Measurements from ENCODE around the gene MAPRE2. TPM values are rescaled to one million over a fixed set of nuclear protein-coding genes. Genes with fewer than 3 reads are reported as not detected.

MAPRE2 gene
- total RNA-seq, 2 donors from 2014 or later: 31.8 to 54.2 TPM

DNA sequence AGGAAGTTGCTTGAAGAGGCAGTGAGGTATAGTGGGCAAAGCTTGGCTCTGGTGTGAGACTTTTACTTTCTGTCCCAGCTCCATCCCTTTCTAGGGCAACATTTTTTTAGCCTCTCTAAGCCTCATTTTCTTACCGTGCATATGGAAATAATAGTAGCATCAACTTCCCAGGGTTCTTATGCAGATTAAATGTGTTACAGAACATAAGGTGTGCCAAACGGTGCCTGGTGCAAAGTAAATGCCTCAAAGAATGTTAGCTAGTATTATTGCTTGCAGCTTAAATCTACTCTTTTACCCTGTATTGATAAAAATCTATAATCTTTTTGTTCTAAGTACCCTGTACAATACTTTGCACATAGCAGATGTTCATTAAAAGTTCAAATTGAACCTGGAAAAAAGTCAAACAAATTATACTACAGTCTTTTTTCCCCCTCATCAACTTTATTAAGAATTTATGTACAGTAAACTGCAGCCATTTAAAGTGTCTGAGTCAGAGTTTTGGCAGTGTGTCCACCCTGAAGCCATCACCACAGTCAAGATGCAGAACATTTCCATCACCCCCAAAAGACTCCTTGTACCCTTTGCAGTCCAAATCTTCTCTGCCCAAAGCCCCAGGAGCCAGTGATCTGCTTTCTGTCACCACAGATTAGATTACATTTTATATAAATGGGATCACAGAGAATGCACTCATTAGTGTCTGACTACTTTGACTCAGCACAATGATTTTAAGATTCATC is 10.6 kb downstream of the MAPRE2 start:
- Histone ChIP-seq H3K27me3 (replicated peaks; ENCODE audit: insufficient read depth) (no peaks in the 10 kb centered on the region), H3K4me3 (no peak overlapping the region), H3K27ac (no peak overlapping the region), H3K9me3 (no peaks in the 10 kb centered on the region), H3K4me1 (ENCODE audit: control insufficient read depth in 1 of 2, low read depth in 2 of 2) (peaks cover 12 to 36% of the 10 kb centered on the region in 2 donors), H3K36me3 (no peaks in the 10 kb centered on the region)
- ATAC-seq (ENCODE audit: insufficient number of reproducible peaks, low FRiP score, low read depth) (no peak), DNase-seq (ENCODE audit: low spot score) (no peak)
- TF ChIP-seq, protein P1, sequence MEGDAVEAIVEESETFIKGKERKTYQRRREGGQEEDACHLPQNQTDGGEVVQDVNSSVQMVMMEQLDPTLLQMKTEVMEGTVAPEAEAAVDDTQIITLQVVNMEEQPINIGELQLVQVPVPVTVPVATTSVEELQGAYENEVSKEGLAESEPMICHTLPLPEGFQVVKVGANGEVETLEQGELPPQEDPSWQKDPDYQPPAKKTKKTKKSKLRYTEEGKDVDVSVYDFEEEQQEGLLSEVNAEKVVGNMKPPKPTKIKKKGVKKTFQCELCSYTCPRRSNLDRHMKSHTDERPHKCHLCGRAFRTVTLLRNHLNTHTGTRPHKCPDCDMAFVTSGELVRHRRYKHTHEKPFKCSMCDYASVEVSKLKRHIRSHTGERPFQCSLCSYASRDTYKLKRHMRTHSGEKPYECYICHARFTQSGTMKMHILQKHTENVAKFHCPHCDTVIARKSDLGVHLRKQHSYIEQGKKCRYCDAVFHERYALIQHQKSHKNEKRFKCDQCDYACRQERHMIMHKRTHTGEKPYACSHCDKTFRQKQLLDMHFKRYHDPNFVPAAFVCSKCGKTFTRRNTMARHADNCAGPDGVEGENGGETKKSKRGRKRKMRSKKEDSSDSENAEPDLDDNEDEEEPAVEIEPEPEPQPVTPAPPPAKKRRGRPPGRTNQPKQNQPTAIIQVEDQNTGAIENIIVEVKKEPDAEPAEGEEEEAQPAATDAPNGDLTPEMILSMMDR (IDR thresholded peaks at IDR 0.05): no peak

DNA sequence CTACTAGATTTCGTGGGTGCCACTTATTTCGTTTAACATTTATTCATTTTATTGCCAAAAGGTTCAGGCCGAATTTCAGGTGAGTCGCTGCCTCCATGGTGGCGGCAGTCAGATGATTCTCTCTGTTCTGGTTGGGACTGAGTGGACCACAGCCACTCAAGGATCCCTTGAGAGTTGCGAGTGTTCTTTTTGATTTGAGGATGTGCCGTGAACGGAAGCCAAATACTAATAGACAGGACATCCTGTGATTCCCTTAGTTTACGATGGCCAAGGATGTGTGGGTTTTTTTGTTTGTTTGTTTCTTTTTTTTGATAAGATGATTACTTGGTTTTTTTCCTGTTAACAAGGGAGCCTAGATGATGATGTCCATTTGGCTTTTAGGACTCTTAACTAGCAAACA is 13.2 kb downstream of the MAPRE2 start:
- Histone ChIP-seq H3K27me3 (replicated peaks; ENCODE audit: insufficient read depth) (no peaks in the 10 kb centered on the region), H3K9me3 (no peaks in the 10 kb centered on the region), H3K27ac (no peak overlapping the region), H3K4me1 (ENCODE audit: control insufficient read depth in 1 of 2, low read depth in 2 of 2) (peaks cover 15 to 29% of the 10 kb centered on the region in 2 donors), H3K4me3 (no peak overlapping the region), H3K36me3 (no peaks in the 10 kb centered on the region)
- ATAC-seq (ENCODE audit: insufficient number of reproducible peaks, low FRiP score, low read depth) (no peak), DNase-seq (ENCODE audit: low spot score) (no peak)
- TF ChIP-seq, protein P1 (IDR thresholded peaks at IDR 0.05): no peak

DNA sequence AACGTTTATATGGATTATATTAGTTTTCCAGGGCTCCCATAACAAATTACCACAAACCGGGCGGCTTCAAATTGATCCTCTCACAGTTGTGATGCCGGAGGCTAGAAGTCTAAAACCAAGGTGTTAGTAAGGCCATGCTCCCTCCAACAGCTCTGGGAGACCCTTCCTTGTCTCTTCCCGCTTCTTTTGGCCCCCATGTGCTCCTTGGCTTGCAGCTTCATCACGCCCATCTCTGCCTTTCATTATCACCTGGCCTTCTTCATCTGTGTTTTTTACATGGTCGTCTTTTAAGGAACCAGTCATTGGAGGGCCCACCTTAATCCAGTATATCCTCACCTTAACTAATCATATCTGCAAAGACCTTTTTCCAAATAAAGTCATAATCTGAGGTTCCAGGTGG is 13.9 kb downstream of the MAPRE2 start:
- Histone ChIP-seq H3K27ac (no peak overlapping the region), H3K27me3 (replicated peaks; ENCODE audit: insufficient read depth) (no peaks in the 10 kb centered on the region), H3K9me3 (no peaks in the 10 kb centered on the region), H3K36me3 (no peaks in the 10 kb centered on the region), H3K4me3 (no peak overlapping the region), H3K4me1 (ENCODE audit: control insufficient read depth in 1 of 2, low read depth in 2 of 2) (peaks cover 17 to 28% of the 10 kb centered on the region in 2 donors)
- TF ChIP-seq, protein P1 (IDR thresholded peaks at IDR 0.05): no peak
- DNase-seq (ENCODE audit: low spot score) (no peak), ATAC-seq (ENCODE audit: insufficient number of reproducible peaks, low FRiP score, low read depth) (no peak)

DNA sequence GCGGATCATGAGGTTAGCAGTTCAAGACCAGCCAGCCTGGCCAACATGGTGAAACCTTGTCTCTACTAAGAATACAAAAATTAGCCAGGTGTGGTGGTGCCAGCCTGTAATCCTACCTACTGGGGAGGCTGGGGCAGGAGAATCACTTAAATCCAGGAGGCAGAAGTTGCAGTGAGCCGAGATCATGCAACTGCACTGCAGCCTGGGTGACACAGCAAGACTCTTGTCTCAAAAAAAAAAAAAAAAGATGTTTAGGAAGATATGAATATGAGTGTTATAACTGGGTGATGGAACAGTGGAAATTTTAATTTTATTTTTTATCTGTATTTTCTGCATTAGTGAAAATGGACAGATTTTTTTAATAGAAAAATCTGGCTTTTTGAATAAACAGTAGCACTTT is 14.5 kb downstream of the MAPRE2 start:
- TF ChIP-seq, protein P1 (IDR thresholded peaks at IDR 0.05): no peak
- Histone ChIP-seq H3K27ac (no peak overlapping the region), H3K27me3 (replicated peaks; ENCODE audit: insufficient read depth) (no peaks in the 10 kb centered on the region), H3K36me3 (no peaks in the 10 kb centered on the region), H3K9me3 (no peaks in the 10 kb centered on the region), H3K4me3 (no peak overlapping the region), H3K4me1 (ENCODE audit: control insufficient read depth in 1 of 2, low read depth in 2 of 2) (peaks cover 20 to 28% of the 10 kb centered on the region in 2 donors)
- DNase-seq (ENCODE audit: low spot score): no peak
- no peak for ATAC-seq (ENCODE audit: insufficient number of reproducible peaks, low FRiP score, low read depth)

DNA sequence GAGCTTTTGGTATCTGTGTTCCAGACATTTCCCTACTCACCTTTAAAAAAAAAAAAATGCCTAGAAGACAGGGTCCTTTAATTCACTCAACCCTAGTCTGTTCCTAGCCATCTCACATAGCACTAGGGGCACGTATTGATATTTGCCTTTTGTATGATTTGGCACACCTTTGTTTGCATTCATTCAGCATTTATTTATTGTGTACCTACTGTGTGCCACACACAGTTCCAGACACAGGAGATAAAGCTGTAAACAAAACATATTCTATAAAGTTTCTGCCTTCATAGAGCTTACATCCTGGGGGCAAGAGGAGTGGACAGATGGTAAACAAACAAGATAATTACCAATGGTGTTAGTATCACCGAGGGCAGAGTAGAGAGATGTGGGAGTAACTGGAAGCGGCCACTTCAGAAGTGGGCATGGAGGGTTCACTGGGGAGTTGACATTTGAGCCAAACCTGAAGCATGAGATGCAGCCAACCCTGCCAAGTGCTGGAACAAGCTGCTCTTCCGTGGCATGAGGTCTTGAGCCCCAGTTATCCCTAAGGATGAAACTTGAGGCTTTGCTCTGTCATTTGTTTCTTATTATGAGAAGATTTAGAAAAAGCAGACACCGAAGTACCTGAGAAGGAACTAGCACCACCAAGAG is 18.2 kb downstream of the MAPRE2 start:
- H3K9me3 ChIP-seq: no peaks in the 10 kb centered on the region
- no peak for DNase-seq (ENCODE audit: low spot score)
- no peaks in the 10 kb centered on the region for H3K27me3 ChIP-seq (replicated peaks; ENCODE audit: insufficient read depth)
- TF ChIP-seq, protein P1 (IDR thresholded peaks at IDR 0.05): no peak
- H3K27ac ChIP-seq: no peak overlapping the region
- H3K4me3 ChIP-seq: no peak overlapping the region
- H3K36me3 ChIP-seq: no peaks in the 10 kb centered on the region
- no peak for ATAC-seq (ENCODE audit: insufficient number of reproducible peaks, low FRiP score, low read depth)
- peaks cover 13 to 14% of the 10 kb centered on the region in 2 donors for H3K4me1 ChIP-seq (ENCODE audit: control insufficient read depth in 1 of 2, low read depth in 2 of 2)

Data from thoracic aorta (tissue), 2 donors.